T-helper 1 cell treated with Interleukin-12 subunit alpha and Interleukin-12 subunit beta and Interleukin-4 antibody, amounts not matched to agents 30 μg/mL and 1 μg/mL, for 36 hours (primary cell): Measurements from ENCODE around the gene NOC2L.
A peak's percentile ranks its signal among the peaks of the same experiment; 100 is the strongest.

Source experiments
- H3K27ac Mint-ChIP-seq: one replicate; pipeline ENCODE4 v1.8.0; 2021; ENCODE audit warnings: mild to moderate bottlenecking, mixed read lengths
- H3K27me3 Mint-ChIP-seq: one replicate; pipeline ENCODE4 v1.8.0; 2021; ENCODE audit warnings: low read depth, mixed read lengths
- H3K36me3 Mint-ChIP-seq: one replicate; pipeline ENCODE4 v1.8.0; 2021; ENCODE audit warnings: low read depth, mixed read lengths
- H3K4me1 Mint-ChIP-seq: one replicate; pipeline ENCODE4 v1.8.0; 2021; ENCODE audit warnings: low read depth, mixed read lengths
- H3K4me3 Mint-ChIP-seq: one replicate; pipeline ENCODE4 v1.8.0; 2021; ENCODE audit warnings: mild to moderate bottlenecking, moderate library complexity, mixed read lengths
- H3K9me3 Mint-ChIP-seq: one replicate; pipeline ENCODE4 v1.8.0; 2021; ENCODE audit warnings: mixed read lengths

The NOC2L gene

GRCh38 chr1:910881-911721 is 48.0 kb downstream of the NOC2L start:
- Mint-ChIP-seq H3K27ac (no peak overlapping the region), H3K9me3 (no peaks in the 10 kb centered on the region), H3K4me1 (peaks cover 7% of the 10 kb centered on the region), H3K27me3 (peaks cover 43% of the 10 kb centered on the region), H3K36me3 (no peaks in the 10 kb centered on the region), H3K4me3 (no peak overlapping the region)

DNA sequence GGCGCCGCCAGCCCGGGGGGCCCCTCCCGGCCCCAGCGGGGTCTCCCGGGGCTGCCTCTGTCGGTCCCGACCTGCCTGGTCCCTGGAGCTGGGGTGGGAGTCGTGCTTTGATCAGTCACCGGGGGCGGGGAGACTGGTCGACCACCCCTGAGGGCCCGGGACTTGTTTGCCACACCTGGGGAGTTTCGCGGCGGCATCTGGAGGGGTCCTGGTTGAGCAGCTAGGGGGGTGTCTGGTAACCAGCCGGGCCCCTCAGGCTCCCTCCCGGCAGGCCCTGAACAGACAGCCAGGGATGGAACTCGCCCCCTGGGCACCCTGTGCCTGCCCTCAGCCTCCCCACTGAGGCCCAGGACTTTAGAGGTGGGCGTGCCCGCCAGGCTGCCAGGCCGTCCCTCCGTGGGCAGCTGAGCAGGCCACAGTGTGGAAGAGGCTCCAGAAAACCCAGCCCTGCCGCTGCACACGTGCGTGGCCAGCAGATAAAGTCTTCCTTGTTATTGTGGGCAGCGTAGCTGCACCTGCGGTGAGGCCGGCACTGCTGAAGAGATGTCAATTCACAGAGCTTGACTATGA is 48.7 kb downstream of the NOC2L start:
- H3K4me1 Mint-ChIP-seq = peaks cover 9% of the 10 kb centered on the region
- H3K9me3 Mint-ChIP-seq = no peaks in the 10 kb centered on the region
- H3K27ac Mint-ChIP-seq = no peak overlapping the region
- H3K4me3 Mint-ChIP-seq = no peak overlapping the region
- peaks cover 50% of the 10 kb centered on the region for H3K27me3 Mint-ChIP-seq
- no peaks in the 10 kb centered on the region for H3K36me3 Mint-ChIP-seq

DNA sequence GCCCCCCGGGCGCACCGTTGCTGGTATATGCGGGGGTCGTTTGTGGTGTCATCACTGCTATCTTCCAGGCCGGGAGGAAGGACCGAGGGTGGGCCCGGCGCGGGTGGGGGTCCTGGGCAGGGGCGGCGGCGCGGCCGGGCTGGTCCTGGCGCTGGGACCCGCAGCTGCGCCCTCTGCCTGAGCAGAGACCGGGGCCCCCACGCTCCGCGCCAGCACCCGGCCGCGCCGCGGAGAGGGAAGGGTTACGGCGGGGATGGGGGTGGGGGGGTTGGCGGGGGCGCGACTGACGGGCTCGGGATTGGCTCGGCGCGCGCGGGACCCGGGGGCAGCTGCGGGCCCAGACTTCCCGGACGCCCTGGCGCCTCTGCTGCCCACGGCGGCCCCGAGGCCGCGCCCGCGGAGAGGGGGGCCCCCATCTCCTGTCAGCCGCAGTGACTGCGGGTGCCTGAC is 49.2 kb downstream of the NOC2L start:
- Mint-ChIP-seq H3K4me1 (peaks cover 13% of the 10 kb centered on the region), H3K9me3 (no peaks in the 10 kb centered on the region), H3K36me3 (no peaks in the 10 kb centered on the region), H3K27me3 (peaks cover 51% of the 10 kb centered on the region), H3K27ac (no peak overlapping the region), H3K4me3 (no peak overlapping the region)

DNA sequence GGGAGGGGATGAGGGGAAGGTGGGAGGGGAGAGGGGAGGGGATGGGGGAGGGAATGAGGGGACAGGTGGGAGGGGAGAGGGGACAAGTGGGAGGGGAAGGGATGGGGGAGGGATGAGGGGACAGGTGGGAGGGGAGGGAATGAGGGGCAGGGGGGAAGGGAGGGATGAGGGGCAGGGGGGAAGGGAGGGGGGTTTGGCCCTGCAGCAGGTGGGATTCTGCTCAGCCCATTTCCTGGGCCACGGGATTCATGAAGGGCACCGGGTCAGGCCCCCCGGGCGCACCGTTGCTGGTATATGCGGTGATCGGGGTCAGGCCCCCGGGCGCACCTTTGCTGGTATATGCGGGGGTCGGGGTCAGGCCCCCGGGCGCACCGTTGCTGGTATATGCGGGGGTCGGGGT is 50.4 kb downstream of the NOC2L start:
- H3K4me1 Mint-ChIP-seq = peaks cover 13% of the 10 kb centered on the region
- H3K4me3 Mint-ChIP-seq = no peak overlapping the region
- H3K27ac Mint-ChIP-seq = no peak overlapping the region
- H3K36me3 Mint-ChIP-seq = no peaks in the 10 kb centered on the region
- H3K27me3 Mint-ChIP-seq = peaks cover 51% of the 10 kb centered on the region
- H3K9me3 Mint-ChIP-seq = no peaks in the 10 kb centered on the region

- no peaks in the 10 kb centered on the region for H3K9me3 Mint-ChIP-seq
- no peak overlapping the region for H3K27ac Mint-ChIP-seq
- H3K36me3 Mint-ChIP-seq = no peaks in the 10 kb centered on the region
- H3K4me3 Mint-ChIP-seq = no peak overlapping the region
- peaks cover 12% of the 10 kb centered on the region for H3K4me1 Mint-ChIP-seq
- peaks cover 56% of the 10 kb centered on the region for H3K27me3 Mint-ChIP-seq
Observed at GRCh38 chr1:907611-908451, 51.2 kb downstream of the NOC2L start.

GRCh38 chr1:906600-907420 is 52.2 kb downstream of the NOC2L start:
- Mint-ChIP-seq H3K36me3 (no peaks in the 10 kb centered on the region), H3K4me1 (peaks cover 6% of the 10 kb centered on the region), H3K4me3 (no peak overlapping the region), H3K27me3 (peaks cover 46% of the 10 kb centered on the region), H3K27ac (no peak overlapping the region), H3K9me3 (no peaks in the 10 kb centered on the region)

- Mint-ChIP-seq H3K27me3 (peaks cover 43% of the 10 kb centered on the region), H3K4me3 (no peak overlapping the region), H3K27ac (no peak overlapping the region), H3K9me3 (no peaks in the 10 kb centered on the region), H3K36me3 (no peaks in the 10 kb centered on the region), H3K4me1 (peaks cover 6% of the 10 kb centered on the region)
Observed at GRCh38 chr1:905811-906599, 53.1 kb downstream of the NOC2L start.

- Mint-ChIP-seq H3K9me3 (no peaks in the 10 kb centered on the region), H3K36me3 (no peaks in the 10 kb centered on the region), H3K4me3 (peak overlapping the region; percentile 50), H3K27me3 (peaks cover 42% of the 10 kb centered on the region), H3K4me1 (peaks cover 6% of the 10 kb centered on the region), H3K27ac (no peak overlapping the region)
Observed at GRCh38 chr1:905071-905749, 53.8 kb downstream of the NOC2L start.

GRCh38 chr1:904310-904950 is 54.6 kb downstream of the NOC2L start:
- H3K9me3 Mint-ChIP-seq = no peaks in the 10 kb centered on the region
- H3K36me3 Mint-ChIP-seq = no peaks in the 10 kb centered on the region
- H3K27ac Mint-ChIP-seq = no peak overlapping the region
- H3K4me1 Mint-ChIP-seq = peaks cover 6% of the 10 kb centered on the region
- H3K4me3 Mint-ChIP-seq = peak overlapping the region; percentile 48
- peaks cover 45% of the 10 kb centered on the region for H3K27me3 Mint-ChIP-seq

DNA sequence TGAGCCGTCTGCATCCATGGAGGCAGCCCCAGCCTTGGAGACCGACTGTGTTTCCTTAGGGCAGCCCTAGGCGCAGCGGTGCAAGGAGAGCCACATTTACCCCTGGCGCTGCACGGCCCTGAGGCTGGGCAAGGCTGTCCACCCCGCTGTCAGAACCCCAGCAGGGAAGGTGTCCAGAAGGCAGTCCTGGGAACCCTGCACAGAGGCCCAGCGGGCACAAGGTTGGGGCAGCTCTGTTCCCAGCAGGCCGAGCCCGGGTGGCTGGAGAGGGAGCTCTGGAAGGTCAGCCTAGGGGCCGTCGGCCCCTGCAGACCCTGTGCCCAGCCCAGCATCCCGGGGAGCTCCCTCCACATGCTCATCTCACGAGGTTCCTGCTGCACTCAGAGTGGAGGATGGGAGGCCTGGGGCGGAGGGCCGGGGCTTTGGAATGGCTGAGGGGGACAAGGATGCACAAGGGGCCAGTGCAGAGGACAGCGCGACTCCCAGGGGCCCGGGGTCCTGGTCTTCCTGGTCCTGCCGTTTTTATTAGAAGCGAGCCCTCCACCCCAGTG is 55.3 kb downstream of the NOC2L start:
- H3K9me3 Mint-ChIP-seq = no peaks in the 10 kb centered on the region
- H3K4me3 Mint-ChIP-seq = peak overlapping the region; percentile 44
- no peak overlapping the region for H3K27ac Mint-ChIP-seq
- H3K4me1 Mint-ChIP-seq = peaks cover 6% of the 10 kb centered on the region
- no peaks in the 10 kb centered on the region for H3K36me3 Mint-ChIP-seq
- H3K27me3 Mint-ChIP-seq = peaks cover 45% of the 10 kb centered on the region

DNA sequence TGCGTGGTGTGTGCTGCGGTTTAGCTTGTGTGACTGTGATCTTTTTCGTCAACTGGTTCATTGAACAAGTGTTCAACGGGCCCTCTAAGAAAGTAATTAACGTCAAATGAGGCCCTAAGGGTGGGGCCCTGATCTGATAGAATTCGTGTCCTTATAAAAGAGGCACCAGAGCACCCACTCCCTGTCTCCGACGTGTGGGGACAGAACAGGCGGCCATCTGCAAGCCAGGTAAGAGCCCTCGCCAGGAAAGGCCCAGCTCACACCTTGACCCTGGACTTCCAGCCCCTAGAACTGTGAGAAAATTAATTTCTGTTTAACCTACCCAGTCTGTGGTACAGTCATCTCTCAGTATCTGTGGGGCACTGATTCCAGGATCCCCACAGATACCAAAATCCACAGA is 55.8 kb downstream of the NOC2L start:
- peaks cover 9% of the 10 kb centered on the region for H3K4me1 Mint-ChIP-seq
- peak overlapping the region; percentile 34 for H3K4me3 Mint-ChIP-seq
- peaks cover 2% of the 10 kb centered on the region for H3K36me3 Mint-ChIP-seq
- H3K27ac Mint-ChIP-seq = no peak overlapping the region
- peaks cover 5% of the 10 kb centered on the region for H3K9me3 Mint-ChIP-seq
- peaks cover 50% of the 10 kb centered on the region for H3K27me3 Mint-ChIP-seq

DNA sequence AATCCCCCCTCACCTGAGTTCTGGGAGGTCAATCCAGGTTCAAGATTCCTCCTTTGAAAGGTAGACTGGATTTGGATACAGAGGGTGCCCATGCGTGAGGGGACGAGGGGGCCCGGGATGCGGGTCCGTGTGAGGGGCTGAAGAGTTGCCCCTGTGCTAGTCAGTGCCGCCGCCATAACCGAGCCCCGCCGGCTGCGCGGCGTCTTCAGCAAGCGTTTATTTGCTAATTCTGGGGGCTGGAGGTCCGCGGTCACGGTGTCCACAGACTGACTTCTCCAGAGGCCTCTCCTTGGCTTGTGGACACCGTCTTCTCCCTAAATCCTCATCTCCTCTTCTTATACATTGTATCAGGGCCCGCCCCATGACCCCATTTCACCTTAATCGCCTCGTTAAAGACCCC is 56.3 kb downstream of the NOC2L start:
- Mint-ChIP-seq H3K4me1 (peaks cover 11% of the 10 kb centered on the region), H3K9me3 (peaks cover 9% of the 10 kb centered on the region), H3K27ac (no peak overlapping the region), H3K27me3 (peaks cover 53% of the 10 kb centered on the region), H3K4me3 (no peak overlapping the region), H3K36me3 (peaks cover 5% of the 10 kb centered on the region)
